ENCODE results near the gene RPL7L1.
A peak's percentile ranks its signal among the peaks of the same experiment; 100 is the strongest.
"Not testable (repeated sequence)": the region's sequence is repeated elsewhere in the genome, so short reads cannot be mapped to it uniquely, and the experiment has no call there.

RPL7L1 gene
- total RNA-seq, result 91.4 reads per million, percentile 81 among the genes with 10 or more reads in this experiment

DNA sequence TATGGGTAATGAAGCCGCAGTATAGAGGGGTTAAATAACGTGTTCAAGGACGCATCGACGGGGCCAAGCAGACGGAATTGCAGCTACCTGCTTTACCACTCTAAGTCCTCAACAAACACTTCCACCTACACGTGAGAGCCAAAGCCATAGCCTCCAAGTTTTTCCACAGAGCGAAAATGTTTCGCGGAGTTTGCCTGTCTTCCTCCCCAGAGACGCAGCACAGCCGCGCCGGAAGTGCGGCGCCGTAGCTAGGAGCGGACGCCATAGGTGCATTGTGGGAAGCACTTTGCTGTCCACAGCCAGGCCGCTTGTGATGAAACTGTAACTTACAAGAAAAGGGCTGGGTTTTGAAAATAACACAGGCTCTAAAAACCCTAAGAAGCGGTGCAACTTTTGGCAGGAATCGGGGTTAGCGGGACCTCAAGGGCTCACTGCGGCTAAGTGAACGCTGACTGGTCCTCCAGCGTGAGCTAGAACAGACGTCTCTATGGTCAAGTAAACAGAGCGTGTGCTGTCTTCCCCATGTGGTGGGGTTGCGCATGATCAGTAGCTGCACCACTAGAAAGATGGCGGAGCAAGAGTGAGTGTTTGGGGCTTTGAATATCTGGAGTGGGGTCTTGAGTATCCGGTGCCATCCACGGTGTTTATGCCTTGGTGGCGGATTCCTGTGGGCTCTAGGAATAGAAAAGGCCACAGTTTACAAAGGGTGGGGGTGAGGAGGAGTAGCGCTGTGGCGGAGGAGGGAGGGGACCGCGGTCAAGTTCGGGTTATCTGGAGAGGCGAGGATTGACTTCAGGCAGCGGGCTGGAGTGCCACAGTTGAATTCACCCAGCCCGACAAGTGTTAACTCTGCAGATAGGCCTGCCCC lies at the start of gene RPL7L1:
Gene RPL7L1 (plus strand): TSS at position 245 of the 868 bp plus-strand sequence. CDS start 295 bp downstream, at position 540.
- DNase-seq, result peak; percentile 78

GRCh38 chr6:42831237-42831636 lies 48.2 kb upstream of the RPL7L1 start:
- DNase-seq, result no peak

DNA sequence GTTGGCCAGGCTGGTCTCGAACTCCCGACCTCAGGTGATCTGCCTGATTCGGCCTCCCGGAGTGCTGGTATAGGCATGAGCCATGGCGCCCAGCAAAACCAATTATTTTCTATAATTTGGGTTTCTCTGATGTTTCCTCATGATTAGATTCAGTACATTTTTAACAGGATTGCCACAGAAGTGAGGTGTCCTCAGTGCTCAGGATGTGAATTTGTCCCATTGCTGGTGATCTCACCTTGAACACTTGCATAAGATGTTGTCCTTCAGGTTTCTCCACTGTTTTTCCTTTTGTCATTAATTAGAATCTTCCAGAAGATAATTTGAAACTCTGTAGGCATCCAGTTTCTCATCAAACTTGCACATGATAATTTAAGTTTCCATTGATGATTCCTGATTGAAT lies 45.4 kb upstream of the RPL7L1 start:
- DNase-seq, result no peak

DNA sequence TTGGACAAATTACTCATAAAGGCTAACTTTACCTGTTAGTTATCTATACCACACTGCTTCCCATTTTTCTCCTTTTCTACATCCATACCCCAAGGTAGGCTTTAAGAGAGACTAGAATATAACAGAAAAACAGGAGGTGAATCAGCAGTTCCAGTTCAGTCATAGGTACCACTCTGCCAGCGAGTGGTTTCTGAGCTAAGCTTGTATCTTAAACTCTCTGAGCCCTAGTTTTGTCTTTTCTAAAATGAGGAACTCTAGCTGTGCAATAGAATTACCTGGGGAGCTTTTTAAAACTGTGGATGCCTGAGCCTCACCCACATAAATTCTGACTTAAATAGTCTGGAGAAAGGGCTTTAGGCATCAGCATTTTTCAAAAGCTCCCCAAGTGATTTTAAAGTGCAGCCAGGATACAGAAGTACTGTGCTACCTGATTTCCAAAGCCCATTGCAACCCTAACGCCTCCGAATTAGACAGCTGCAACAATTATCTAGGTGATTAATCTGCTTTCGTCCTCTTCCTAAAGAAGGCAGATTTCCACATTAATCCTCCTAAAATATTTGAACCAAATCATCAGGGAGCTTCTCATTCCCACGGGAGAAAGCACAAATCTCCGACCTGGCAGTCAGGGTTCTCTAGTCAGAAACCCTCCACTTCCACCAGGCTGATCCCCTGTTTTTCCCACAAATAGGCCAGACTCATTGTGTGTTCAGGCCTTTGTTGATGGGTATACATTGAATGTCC lies 37.4 kb upstream of the RPL7L1 start:
- no peak for DNase-seq

GRCh38 chr6:42845327-42845694 lies 34.1 kb upstream of the RPL7L1 start:
- no peak for DNase-seq

DNA sequence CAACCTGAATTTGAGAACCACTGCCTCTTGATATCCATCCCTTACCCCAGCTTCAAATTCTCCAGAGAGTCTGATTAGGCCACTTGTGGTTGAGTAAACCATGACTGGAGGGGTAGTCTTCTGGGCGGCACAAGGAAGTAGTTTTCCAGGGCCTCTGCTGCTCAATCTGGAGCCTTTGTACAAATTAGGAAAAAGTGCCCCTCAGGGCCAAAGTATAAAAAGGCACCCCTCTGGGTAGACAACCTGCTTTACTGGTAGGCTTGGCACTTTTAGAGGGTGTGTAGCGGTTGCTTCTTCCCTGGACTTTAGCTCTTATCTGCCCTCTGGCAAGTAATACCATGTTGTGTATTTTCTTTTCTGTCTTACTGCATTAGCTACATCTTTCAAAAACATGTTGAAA lies 32.9 kb upstream of the RPL7L1 start:
- DNase-seq, result no peak

DNA sequence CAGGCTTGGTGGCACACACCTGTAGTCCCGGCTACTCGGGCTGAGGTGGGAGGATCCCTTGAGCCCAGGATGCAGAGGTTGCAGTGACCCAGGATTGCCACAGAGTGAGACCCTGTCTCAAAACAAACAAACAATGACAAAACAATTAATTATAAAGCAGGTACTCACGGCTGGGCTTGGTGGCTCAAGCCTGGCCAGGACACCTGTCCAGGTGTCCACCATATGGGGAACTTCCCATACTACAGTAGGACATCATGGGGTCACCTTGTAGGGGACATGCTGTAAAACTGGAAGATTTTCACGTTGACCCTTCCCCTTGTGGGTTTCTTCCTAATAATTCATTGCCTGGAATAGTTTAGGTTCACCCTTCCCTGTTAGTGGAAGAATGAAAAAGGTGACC lies 30.7 kb upstream of the RPL7L1 start:
- no peak for DNase-seq

- no peak for DNase-seq
Measured at GRCh38 chr6:42851599-42851998, 27.8 kb upstream of the RPL7L1 start.

DNA sequence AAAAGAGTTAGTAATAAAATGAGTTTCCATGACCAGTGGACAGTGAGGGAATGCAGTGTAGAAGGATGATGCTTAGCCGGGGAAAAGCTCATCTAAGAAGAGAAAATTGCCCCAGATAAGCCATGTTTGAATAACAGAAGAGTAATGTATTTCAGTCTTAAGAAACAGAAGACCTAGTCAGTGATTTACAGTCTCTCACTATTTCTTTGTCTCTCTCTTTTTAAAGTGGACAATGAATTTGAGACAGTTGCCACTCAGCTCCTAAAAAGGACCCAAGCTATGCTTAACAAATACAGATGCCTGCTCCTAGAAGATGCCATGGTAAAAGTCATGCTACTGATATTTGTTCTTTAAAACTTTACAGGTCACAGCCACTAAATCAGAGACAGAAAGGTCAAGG lies 19.4 kb upstream of the RPL7L1 start:
- DNase-seq, result no peak

DNA sequence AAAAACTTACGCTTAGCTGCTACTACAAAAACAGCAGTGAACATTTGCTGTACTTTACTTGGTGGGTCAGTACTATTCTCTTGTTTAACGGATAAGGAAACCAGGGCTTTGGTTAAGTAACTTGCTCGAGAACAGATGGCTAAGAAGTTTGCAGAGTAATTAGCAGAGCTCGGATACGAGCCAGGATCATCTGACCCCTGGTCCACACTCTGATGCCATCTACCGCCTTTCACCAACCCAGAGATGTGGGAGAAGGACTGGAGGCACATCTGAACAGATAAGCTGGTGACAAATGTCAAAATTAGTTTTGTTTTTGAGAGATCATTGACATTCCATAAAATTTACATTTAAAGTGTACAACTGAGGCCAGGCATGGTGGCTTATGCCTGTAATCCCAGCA lies 18.9 kb upstream of the RPL7L1 start:
- DNase-seq, result no peak

DNA sequence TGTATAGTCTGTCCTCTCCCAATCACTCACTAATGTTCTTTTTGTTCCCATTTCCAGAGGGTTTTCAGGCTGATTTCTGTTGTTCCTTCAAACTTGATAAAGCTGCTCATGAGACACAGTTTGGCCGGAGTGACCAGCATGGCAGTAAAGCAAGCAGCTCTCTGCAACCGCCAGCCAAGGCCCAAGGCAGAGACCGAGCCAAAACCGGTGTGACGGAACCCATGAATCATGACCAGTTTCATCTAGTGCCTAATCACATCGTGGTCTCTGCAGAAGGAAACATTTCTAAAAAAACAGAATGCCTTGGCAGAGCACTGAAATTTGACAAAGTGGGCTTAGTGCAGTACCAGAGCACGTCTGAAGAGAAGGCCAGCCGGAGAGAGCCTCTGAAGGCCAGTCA lies 14.8 kb upstream of the RPL7L1 start:
- no peak for DNase-seq

DNA sequence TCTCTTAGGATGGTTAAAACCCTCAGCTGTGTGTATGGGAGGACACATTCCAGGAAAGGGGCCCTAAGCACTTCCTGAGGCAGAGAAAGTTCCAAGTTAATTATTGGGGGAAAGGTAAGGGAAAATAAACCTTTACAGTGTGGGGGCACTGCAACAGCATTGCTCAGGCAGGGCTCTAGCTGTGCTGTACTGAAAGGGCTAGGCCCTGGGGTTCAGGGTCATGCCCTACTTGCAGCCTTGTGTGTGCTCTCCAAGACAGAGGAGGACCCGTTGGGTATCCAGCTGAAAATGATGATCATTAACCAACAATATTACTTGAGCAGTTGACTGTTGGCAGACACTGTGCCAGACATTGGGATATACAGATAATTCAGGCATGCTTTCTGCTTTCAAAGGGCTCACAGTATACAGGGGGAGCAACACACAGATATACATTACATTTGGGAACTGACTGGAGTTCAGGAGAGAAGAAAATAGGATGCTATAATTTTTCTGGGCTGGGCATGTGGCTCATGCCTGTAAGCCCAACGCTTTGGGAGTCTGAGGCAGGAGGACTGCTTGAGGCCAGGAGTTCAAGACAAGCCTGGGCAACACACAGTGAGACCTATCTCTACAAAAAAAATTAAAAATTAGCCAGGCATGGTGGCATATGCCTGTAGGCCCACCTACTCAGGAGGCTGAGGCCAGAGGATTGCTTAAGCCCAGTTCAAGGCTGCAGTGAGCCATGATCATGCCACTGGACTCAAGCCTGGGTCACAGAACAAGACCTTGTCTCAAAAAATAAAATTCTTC lies 9.1 kb upstream of the RPL7L1 start:
- no peak for DNase-seq

GRCh38 chr6:42871711-42872110 lies 7.7 kb upstream of the RPL7L1 start:
- no peak for DNase-seq

GRCh38 chr6:42873313-42873712 lies 6.1 kb upstream of the RPL7L1 start:
- DNase-seq, result no peak

DNA sequence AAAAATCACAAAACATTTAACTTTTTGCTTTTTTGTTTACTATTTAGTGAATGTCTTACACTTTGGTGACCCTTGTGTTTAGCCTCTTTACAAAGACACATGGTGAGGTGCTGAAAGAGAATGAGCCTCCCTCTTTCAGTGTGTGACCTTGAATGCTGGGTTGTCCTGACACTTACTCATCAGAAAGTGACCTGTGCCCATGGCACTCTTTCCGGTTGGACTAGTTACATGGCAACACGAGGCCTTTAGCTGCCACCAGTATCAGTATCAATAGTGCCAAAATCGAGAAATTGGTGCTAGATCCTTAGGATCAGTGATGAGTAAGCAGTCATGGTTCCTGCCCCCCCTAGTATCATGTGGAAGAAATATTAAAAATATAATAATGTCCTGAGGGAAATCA lies 1.7 kb upstream of the RPL7L1 start:
- no peak for DNase-seq

GRCh38 chr6:42880240-42880817 lies 913 bp downstream of the RPL7L1 start:
- not testable (repeated sequence) for DNase-seq

DNA sequence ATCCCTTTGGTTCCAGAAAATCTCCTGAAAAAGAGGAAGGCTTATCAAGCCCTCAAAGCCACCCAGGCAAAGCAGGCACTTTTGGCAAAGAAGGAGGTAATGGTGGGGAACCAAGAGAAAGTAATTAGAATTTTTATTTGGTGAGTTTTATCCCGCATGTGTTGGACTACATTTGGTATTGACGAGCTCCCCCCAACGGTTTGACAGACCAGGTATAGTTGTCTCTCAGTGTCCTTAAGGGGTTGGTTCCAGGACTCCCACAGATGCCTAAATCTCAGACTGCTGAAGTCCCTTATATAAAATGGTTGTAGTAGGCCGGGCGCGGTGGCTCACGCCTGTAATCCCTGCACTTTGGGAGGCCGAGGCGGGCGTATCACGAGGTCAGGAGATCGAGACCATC lies 1.5 kb downstream of the RPL7L1 start:
- not testable (repeated sequence) for DNase-seq

DNA sequence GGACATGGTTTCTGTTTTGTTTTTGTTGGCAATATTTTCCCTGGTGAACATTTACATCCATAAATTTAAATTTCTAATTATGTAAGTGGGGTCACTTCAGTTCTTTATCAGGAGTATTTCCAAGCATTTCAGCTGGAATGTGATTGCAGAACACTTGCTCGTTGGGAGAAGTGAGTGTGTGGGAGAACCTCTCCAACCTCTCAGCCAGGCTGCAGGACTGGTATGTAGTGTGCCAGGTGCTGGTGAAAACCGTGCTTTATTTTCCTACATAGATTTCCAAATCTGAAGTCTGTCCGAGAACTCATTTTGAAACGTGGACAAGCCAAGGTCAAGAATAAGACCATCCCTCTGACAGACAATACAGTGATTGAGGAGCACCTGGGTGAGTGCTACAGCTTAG lies 6.3 kb downstream of the RPL7L1 start:
- no peak for DNase-seq

DNA sequence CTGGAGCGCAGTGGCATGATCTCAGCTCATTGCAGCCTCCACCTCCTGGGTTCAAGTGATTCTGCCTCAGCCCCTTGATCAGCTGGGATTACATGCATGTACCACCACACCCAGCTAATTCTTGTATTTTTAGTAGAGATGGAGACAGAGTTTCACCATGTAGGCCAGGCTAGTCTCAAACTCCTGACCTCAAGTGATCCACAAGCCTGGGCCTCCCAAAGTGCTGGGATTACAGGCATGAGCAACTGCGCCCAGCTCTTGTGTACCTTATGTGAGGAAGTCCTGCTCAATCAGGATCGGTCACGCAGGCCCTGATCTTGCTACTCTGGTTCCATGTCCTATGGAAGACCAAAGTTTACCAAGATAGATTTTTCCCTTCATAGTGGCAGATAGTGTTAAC lies 8.8 kb downstream of the RPL7L1 start:
- not testable (repeated sequence) for DNase-seq

- DNase-seq, result no peak
Measured at GRCh38 chr6:42889815-42890214, 10.4 kb downstream of the RPL7L1 start.

GRCh38 chr6:42890311-42891198 lies 11.1 kb downstream of the RPL7L1 start:
- peak; percentile 85 for DNase-seq

- DNase-seq, result no peak
Measured at GRCh38 chr6:42891199-42891722, 11.8 kb downstream of the RPL7L1 start.

Measured in effector CD4-positive, alpha-beta T cell (primary cell).